Adrenal gland (tissue), 5 donors: ENCODE data around the gene C16orf78.

Source experiments
- CTCF ChIP-seq, 6 experiments: fragments of 450-650 bp in 4 of 6; fragments of 200-600 bp in 2 of 6; sonication (generic) in 1 of 6; IDR thresholded peaks; 1 replicate in 5 of 6; 2 replicates in 1 of 6; pipeline versions ENCODE4 v1.5.1 to v1.8.0; 2016 to 2021; ENCODE audit warnings: antibody characterized with exemption in 6 of 6, mild to moderate bottlenecking in 2 of 6, moderate library complexity in 1 of 6
- POLR2A ChIP-seq, 2 donors: fragments of 450-650 bp; IDR thresholded peaks; one replicate each; pipeline ENCODE4 v1.6.1; 2017; ENCODE audit warnings: antibody characterized with exemption in 2 of 2, mild to moderate bottlenecking in 2 of 2, moderate library complexity in 1 of 2
- donor health status: DM: no; HTN: no; CAD: no.

DNA sequence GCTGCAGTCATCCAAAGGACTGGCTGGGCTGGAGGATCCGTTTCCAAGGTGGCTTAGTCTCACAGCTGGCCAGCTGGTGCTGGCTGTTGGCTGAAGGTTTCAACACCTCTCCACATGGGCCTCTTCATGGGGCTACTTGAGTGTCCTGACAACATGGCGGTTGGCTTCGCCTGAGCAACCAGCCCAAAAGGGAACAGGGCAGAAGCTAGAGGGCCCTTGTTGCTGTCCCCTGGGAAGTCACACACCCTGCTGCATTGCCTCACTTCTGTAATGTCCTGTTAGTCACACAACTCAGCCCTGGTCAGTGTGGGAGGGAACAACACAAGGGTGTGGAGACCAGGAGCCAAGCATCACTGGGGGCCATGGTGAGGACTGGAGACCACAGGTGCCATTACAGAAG is 36.6 kb downstream of the C16orf78 start:
- TF ChIP-seq CTCF (IDR thresholded peaks at IDR 0.05) (no peak), POLR2A (IDR thresholded peaks at IDR 0.05) (no peak)
